HepG2 (cell line): ENCODE results near the gene SPACA4. TPM values are rescaled to one million over a fixed set of nuclear protein-coding genes. Genes with fewer than 3 reads are reported as not detected.

Experiments used
- FOXP1 ChIP-seq, 2 experiments: fragments of 450-650 bp in 1 of 2; IDR thresholded peaks; 2 replicates each; pipeline ENCODE4 v1.6.1; 2017 to 2018; ENCODE audit warnings: antibody characterized with exemption in 1 of 2
- HNRNPL ChIP-seq: fragments of 200-400 bp; formaldehyde crosslinking; IDR thresholded peaks from 2 replicates; pipeline ENCODE4 v1.6.1; 2017; ENCODE audit warnings: mild to moderate bottlenecking, low read depth, low read length
- MLXIP ChIP-seq: sonication (generic); formaldehyde crosslinking; IDR thresholded peaks from 2 replicates; pipeline ENCODE4 v1.9.0; 2021; ENCODE audit warnings: missing genetic modification reagents, borderline replicate concordance
- PRMT3 ChIP-seq: sonication (generic); formaldehyde crosslinking; IDR thresholded peaks from 2 replicates; pipeline ENCODE4 v1.8.1; 2022; ENCODE audit warnings: low read depth, mild to moderate bottlenecking, moderate library complexity, missing genetic modification reagents, borderline replicate concordance
- SATB2 ChIP-seq: sonication (generic); formaldehyde crosslinking; IDR thresholded peaks from 2 replicates; pipeline ENCODE4 v1.5.0; 2020; ENCODE audit warnings: missing genetic modification reagents
- ZFP41 ChIP-seq: sonication (generic); formaldehyde crosslinking; IDR thresholded peaks from 2 replicates; pipeline ENCODE4 v1.4.0; 2020; ENCODE audit warnings: mild to moderate bottlenecking, missing genetic modification reagents, borderline replicate concordance
- ZNF18 ChIP-seq: sonication (generic); formaldehyde crosslinking; IDR thresholded peaks from 2 replicates; pipeline ENCODE4 v1.8.0; 2022; ENCODE audit warnings: mild to moderate bottlenecking, missing genetic modification reagents; ENCODE audit not compliant: insufficient replicate concordance
- ZNF430 ChIP-seq: sonication (generic); formaldehyde crosslinking; IDR thresholded peaks from 2 replicates; pipeline ENCODE4 v1.9.0; 2021; ENCODE audit warnings: mild to moderate bottlenecking, missing genetic modification reagents
- ZNF784 ChIP-seq: sonication (generic); formaldehyde crosslinking; IDR thresholded peaks from 2 replicates; pipeline ENCODE4 v1.5.1; 2020; ENCODE audit warnings: missing genetic modification reagents, mild to moderate bottlenecking, borderline replicate concordance
- ZSCAN31 ChIP-seq: sonication (generic); formaldehyde crosslinking; IDR thresholded peaks from 2 replicates; pipeline ENCODE4 v1.5.0; 2020; ENCODE audit warnings: low read depth, mild to moderate bottlenecking, missing genetic modification reagents
- polyA plus RNA-seq, 8 experiments: library from polyadenylated mRNA; depleted of rRNA in 3 of 8; stranded (reverse) in 7 of 8; unstranded in 1 of 8; fragments of >200 nt; fragmentation: Illumina TruSeq in 4 of 8; extraction: Trizol in 4 of 8; gene quantifications; 2 replicates each; pipeline versions ENCODE4 v1.2.1 to v1.2.3, GENCODE V29; 2011 to 2016; ENCODE audit warnings: low read depth in 4 of 8, missing spikeins in 1 of 8, mixed read lengths in 1 of 8; ENCODE audit not compliant: insufficient read depth in 1 of 8
- total RNA-seq, 5 experiments: library from RNA; depleted of rRNA; stranded (reverse); fragments of >200 nt; fragmentation: Illumina TruSeq; extraction: Trizol; gene quantifications; 2 replicates each; pipeline ENCODE4 v1.2.3, GENCODE V29; 2016; ENCODE audit warnings: low read depth in 1 of 5
- TF ChIP-seq, protein P1 (sequence below): sonication (generic); formaldehyde crosslinking; IDR thresholded peaks from 2 replicates; pipeline ENCODE4 v1.9.0; 2022; ENCODE audit warnings: missing genetic modification reagents, mild to moderate bottlenecking, borderline replicate concordance
- TF ChIP-seq, protein P2 (sequence below): sonication (generic); formaldehyde crosslinking; IDR thresholded peaks from 2 replicates; pipeline ENCODE4 v1.4.0; 2020; ENCODE audit warnings: missing genetic modification reagents
- TF ChIP-seq, protein P3 (sequence below): sonication (generic); formaldehyde crosslinking; IDR thresholded peaks from 2 replicates; pipeline ENCODE4 v1.8.0; 2022; ENCODE audit warnings: mild to moderate bottlenecking, missing genetic modification reagents
- TF ChIP-seq, protein P4 (sequence below): sonication (generic); formaldehyde crosslinking; conservative IDR thresholded peaks from 2 replicates; pipeline ENCODE4 v1.8.1; 2023; ENCODE audit warnings: missing genetic modification reagents

The SPACA4 gene
- total and polyA plus RNA-seq, 2 of the 13 experiments (the other 11 are each of a cell fraction or from before 2014, with no cell fraction given) = not detected

DNA sequence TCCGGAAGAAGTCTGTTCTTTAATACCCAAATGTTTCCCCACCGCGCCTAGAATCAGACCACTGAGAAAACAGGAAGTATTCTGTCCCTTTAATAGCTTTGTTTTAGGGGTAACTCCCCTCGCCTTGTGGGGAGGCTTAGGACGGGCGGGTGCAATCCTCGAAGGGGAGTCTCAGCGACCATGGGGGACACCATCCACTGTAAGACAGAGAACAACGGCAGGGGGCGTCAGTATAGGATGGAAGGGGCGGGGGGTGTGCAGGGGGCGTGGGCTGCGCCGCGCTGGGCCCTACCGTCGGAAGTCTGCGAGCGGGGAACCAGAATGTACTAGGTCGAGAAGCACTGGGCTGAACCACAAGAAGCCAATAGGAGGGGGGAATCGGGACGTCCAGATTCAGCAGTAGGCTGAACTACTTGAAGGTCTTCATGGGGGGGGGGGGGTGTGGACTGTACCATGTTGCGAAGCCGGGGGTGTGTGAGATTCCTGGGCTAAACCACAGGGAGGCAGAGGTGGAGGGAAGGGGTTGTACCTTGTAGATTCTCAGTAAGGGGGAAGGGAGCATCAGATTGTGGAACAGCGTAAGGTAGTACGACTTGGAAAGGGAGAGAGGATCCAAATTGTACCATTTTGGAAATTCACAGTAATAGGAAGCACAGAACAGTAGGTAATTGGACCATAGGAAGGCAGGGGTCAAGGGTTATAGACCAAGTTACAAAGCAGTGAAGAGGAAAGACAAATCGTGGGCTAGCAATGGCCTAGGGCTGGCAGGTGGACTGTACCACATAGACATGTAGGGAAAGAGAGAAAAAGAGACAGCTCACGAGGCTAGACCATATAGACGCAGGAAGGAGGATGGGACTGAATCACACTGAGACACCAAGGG lies 31.6 kb downstream of the SPACA4 start (continued):
- TF ChIP-seq, protein P1, sequence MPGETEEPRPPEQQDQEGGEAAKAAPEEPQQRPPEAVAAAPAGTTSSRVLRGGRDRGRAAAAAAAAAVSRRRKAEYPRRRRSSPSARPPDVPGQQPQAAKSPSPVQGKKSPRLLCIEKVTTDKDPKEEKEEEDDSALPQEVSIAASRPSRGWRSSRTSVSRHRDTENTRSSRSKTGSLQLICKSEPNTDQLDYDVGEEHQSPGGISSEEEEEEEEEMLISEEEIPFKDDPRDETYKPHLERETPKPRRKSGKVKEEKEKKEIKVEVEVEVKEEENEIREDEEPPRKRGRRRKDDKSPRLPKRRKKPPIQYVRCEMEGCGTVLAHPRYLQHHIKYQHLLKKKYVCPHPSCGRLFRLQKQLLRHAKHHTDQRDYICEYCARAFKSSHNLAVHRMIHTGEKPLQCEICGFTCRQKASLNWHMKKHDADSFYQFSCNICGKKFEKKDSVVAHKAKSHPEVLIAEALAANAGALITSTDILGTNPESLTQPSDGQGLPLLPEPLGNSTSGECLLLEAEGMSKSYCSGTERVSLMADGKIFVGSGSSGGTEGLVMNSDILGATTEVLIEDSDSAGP (CRISPR knock-in tag) = peak; percentile 89
- no peak for TF ChIP-seq FOXP1 (IDR thresholded peaks at IDR 0.05)
- TF ChIP-seq FOXP1 (CRISPR knock-in tag; IDR thresholded peaks at IDR 0.05) = no peak
- TF ChIP-seq SATB2 = no peak
- TF ChIP-seq, protein P2, sequence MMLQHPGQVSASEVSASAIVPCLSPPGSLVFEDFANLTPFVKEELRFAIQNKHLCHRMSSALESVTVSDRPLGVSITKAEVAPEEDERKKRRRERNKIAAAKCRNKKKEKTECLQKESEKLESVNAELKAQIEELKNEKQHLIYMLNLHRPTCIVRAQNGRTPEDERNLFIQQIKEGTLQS = no peak
- TF ChIP-seq ZFP41 (CRISPR knock-in tag) = no peak
- TF ChIP-seq, protein P3, sequence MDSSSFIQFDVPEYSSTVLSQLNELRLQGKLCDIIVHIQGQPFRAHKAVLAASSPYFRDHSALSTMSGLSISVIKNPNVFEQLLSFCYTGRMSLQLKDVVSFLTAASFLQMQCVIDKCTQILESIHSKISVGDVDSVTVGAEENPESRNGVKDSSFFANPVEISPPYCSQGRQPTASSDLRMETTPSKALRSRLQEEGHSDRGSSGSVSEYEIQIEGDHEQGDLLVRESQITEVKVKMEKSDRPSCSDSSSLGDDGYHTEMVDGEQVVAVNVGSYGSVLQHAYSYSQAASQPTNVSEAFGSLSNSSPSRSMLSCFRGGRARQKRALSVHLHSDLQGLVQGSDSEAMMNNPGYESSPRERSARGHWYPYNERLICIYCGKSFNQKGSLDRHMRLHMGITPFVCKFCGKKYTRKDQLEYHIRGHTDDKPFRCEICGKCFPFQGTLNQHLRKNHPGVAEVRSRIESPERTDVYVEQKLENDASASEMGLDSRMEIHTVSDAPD (CRISPR knock-in tag) = no peak
- no peak for TF ChIP-seq ZNF18
- TF ChIP-seq, protein P4, sequence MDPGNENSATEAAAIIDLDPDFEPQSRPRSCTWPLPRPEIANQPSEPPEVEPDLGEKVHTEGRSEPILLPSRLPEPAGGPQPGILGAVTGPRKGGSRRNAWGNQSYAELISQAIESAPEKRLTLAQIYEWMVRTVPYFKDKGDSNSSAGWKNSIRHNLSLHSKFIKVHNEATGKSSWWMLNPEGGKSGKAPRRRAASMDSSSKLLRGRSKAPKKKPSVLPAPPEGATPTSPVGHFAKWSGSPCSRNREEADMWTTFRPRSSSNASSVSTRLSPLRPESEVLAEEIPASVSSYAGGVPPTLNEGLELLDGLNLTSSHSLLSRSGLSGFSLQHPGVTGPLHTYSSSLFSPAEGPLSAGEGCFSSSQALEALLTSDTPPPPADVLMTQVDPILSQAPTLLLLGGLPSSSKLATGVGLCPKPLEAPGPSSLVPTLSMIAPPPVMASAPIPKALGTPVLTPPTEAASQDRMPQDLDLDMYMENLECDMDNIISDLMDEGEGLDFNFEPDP (CRISPR knock-in tag) = no peak
- TF ChIP-seq PRMT3 (CRISPR knock-in tag) = no peak
- TF ChIP-seq ZNF784 (CRISPR knock-in tag) = no peak
- TF ChIP-seq ZSCAN31 (CRISPR knock-in tag) = 0 out of 2 replicates have a peak, but pooled peaks have one; percentile 13
- TF ChIP-seq HNRNPL = no peak
- TF ChIP-seq MLXIP = no peak
- 0 out of 2 replicates have a peak, but pooled peaks have one; percentile 1 for TF ChIP-seq ZNF430
